ENCODE measurements around the gene KRTAP10-5. TPM values are rescaled to one million over a fixed set of nuclear protein-coding genes. Genes with fewer than 3 reads are reported as not detected.

Gene KRTAP10-5
- total and polyA plus RNA-seq, 9 of the 15 experiments (the other 6 are each of a cell fraction or from before 2014, with no cell fraction given) = not detected

- intact Hi-C loops (cut with micrococcal nuclease) (no loop called here), in situ Hi-C loops (cut with MboI) (no loop called here)
- ATAC-seq (no peak), FAIRE-seq (no peak), DNase-seq (ENCODE audit: extremely low read depth in 1 of 4, low spot score in 3 of 4) (no peak)
- no peaks in the 10 kb centered on the region for H3K36me3 ChIP-seq (ENCODE audit: control insufficient read depth, insufficient read depth, low read length)
- POLR2A ChIA-PET = no interaction called here
- H3K9ac ChIP-seq (ENCODE audit: insufficient read depth in 1 of 2, low read depth in 2 of 2, low read length in 2 of 2) = no peak overlapping the region
- H3K9me3 ChIP-seq (replicated peaks; ENCODE audit: control insufficient read depth, insufficient read depth, low read depth, low read length) = no peaks in the 10 kb centered on the region; the same call in 1 of the 2 replicates
- WGBS (ENCODE audit: insufficient coverage, low coverage, missing lambda C conversion rate) = 11% methylated on average over 11 of the region's 11 CpGs
- no peak overlapping the region for H3K4me3 ChIP-seq
- no peaks in the 10 kb centered on the region for H3K79me2 ChIP-seq (ENCODE audit: control insufficient read depth, insufficient read depth, low read length)
- peaks cover 17 to 25% of the 10 kb centered on the region in 2 experiments for H3K4me1 ChIP-seq (replicated peaks in 1 of 2; ENCODE audit: control insufficient read depth in 2 of 2, insufficient read depth in 2 of 2, low read length in 2 of 2)
- H4K20me1 ChIP-seq (replicated peaks; ENCODE audit: control insufficient read depth, insufficient read depth, low read length) = no peaks in the 10 kb centered on the region
- CTCF ChIA-PET (ENCODE audit: low intra/inter-chr PET ratio) = no interaction called here
- TF ChIP-seq HOMEZ (CRISPR knock-in tag; IDR thresholded peaks at IDR 0.05) (no peak), HDAC2 (IDR thresholded peaks at IDR 0.05) (no peak), CGGBP1 (CRISPR knock-in tag; IDR thresholded peaks at IDR 0.05) (no peak)
- H3K4me2 ChIP-seq (ENCODE audit: insufficient read depth, low read length) = no peak overlapping the region
- no TSS peak for BruUV-seq (replicated peaks)
- H3K27me3 ChIP-seq (ENCODE audit: control insufficient read depth in 2 of 2, insufficient read depth in 2 of 2, low read length in 2 of 2) = peaks cover 9 to 39% of the 10 kb centered on the region in 2 experiments
- H3K27ac ChIP-seq (ENCODE audit: extremely low read depth, low read depth, low read length) = no peak overlapping the region
- 0 out of 2 replicates have a peak overlapping the region, but pooled peaks have one; percentile 19 for H2AFZ ChIP-seq (ENCODE audit: low read depth, low read length)
- H3K9me1 ChIP-seq (ENCODE audit: control insufficient read depth, insufficient read depth, low read length) = no peaks in the 10 kb centered on the region
These were observed 17.7 kb upstream of the KRTAP10-5 start for GRCh38 chr21:44598061-44598460.
